Measurements from ENCODE around the gene THOP1.

DNA sequence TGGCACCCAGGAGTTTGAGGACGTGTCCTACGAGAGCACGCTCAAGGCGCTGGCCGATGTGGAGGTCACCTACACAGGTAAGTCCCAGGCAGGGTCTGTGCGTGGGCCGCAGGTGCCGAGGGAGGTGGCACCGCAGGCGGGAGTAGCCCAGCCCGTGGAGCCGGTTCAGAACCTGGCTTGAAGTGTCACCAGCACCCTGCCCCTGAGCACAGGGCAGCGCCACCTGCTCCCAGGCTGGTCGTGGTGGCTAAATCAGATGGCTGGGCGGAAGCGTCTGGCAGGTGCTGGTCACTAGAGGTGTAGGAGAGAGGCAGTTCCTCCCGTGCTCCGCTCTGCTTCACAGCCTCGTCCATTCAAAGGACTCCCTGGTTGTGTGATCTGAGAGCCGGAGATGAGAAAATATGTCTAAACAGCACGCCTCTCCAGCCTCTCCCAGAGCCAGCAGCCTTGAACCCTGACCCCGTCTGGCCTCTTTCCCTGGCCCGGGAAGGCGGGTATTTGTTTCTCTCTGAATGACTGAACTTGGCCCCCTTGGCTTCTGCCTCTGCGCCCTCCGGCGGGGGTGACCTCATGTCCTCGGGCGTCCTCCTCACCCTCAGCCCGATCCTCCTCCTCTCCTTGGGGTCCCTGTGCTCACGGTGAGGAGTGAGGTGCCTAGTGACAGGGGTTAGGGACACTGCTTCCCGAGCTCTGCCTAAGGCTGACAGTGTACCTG is 5.4 kb downstream of the THOP1 start:
- TF ChIP-seq, protein P1, sequence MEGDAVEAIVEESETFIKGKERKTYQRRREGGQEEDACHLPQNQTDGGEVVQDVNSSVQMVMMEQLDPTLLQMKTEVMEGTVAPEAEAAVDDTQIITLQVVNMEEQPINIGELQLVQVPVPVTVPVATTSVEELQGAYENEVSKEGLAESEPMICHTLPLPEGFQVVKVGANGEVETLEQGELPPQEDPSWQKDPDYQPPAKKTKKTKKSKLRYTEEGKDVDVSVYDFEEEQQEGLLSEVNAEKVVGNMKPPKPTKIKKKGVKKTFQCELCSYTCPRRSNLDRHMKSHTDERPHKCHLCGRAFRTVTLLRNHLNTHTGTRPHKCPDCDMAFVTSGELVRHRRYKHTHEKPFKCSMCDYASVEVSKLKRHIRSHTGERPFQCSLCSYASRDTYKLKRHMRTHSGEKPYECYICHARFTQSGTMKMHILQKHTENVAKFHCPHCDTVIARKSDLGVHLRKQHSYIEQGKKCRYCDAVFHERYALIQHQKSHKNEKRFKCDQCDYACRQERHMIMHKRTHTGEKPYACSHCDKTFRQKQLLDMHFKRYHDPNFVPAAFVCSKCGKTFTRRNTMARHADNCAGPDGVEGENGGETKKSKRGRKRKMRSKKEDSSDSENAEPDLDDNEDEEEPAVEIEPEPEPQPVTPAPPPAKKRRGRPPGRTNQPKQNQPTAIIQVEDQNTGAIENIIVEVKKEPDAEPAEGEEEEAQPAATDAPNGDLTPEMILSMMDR (IDR thresholded peaks at IDR 0.05; ENCODE audit: low read length): no peak
- TF ChIP-seq EZH2 (IDR thresholded peaks at IDR 0.05; ENCODE audit: borderline replicate concordance, low read length): no peak
